Activated T-cell treated with anti-CD3 and anti-CD28 coated beads, Interleukin-2, amount 50 U/mL, for 1 hour (primary cell): Measurements from ENCODE around the gene ADO.

Experiments used
- DNase-seq: peaks from one replicate; pipeline ENCODE4 v3.0.0-alpha.2; 2020

ADO gene

DNA sequence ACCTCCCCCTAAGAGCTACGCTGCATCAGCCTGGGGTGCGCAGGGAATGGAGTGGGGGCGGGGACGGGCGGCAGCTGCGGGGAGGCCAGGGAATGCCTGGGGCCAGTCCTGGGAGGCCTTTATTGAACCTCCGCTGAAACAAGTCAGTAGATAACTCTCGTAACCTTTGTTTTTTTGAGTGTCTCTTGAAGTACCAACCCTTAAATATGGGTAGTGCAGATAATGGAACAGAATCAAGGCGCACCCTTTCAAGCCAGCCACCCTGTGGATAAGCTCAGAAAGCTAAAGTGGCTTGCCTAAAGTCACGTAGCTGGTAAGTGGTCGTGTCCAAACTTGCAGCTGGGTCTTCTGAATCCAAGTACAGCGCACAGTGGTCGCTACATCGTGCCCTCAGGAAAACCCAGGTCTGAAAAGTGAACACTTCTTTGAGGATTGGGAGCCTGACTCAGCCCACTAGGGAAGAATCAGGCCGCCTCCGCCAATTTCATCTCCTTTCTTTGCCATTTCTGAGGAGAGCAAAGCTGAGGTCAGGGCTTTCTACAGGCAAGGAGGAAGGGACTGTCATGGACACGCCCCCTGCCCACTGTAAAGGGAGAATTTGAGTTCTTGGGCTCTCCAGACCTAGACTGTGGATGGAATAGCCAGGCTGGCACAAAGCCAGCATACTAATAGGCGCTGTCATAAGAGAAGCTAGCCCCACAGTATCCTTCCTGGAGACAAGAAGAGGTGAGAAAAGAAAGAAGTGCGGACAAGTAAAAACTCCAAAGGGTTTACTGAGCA is 14.8 kb downstream of the ADO start:
- peak; percentile 22 for DNase-seq

- no peak for DNase-seq
Observed at GRCh38 chr10:62820586-62820985, 16.1 kb downstream of the ADO start.

DNA sequence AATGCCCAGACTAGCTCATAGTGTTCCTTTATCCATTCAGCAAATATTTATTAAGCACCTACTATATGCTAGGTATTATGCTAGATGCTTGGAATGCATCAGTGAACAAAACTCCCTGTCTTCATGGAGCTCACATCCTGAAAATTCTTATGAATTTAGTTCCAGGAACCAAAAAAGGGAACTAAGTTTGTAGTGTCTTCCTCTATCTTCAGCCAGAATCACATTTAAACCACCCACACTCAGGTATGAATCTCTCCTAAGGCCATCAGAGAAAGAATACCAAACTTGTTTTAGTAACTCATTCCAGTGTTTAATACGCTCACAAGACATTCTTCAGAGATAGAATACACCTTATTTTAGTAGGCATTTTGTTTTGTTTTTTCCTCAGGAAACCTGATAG is 21.8 kb downstream of the ADO start:
- no peak for DNase-seq

GRCh38 chr10:62829622-62830021 is 25.1 kb downstream of the ADO start:
- no peak for DNase-seq

DNA sequence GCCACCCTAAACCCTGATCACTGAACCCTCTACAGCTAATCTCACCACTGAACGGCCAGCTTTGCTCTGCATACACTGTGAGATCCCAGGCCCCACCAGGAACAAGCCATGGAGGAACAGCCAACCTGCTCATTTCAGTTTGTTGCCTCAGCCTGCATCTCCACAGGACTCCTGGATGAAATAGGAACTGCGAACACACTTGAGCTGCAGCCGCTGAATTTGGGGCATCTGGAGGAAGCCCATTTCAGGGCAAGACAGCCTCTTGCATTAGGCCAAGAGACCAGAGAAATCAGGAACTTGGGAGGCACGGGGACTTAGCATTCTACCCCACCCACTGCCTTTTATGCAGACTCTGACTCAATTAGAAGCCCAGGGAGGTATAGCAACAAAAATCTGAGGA is 26.2 kb downstream of the ADO start:
- DNase-seq, result no peak

GRCh38 chr10:62831346-62831745 is 26.8 kb downstream of the ADO start:
- DNase-seq, result no peak

DNA sequence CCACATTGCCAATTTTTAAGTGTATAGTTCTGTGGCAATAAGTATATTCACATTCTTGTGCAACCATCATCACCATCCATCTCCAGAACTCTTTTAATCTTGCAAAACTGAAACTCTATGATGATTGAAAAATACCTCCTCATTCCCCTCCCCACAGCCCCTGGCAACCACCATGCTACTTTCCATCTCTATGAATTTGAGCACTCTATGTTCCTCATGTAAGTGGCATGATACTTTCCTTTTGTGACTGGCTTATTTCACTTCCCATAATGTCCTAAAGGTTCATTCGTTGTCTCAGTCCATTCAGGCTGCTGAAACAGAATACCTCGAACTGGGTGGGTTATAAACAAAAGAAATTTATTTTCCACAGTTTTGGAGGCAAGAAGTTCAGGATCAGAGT is 35.1 kb downstream of the ADO start:
- DNase-seq, result no peak

DNA sequence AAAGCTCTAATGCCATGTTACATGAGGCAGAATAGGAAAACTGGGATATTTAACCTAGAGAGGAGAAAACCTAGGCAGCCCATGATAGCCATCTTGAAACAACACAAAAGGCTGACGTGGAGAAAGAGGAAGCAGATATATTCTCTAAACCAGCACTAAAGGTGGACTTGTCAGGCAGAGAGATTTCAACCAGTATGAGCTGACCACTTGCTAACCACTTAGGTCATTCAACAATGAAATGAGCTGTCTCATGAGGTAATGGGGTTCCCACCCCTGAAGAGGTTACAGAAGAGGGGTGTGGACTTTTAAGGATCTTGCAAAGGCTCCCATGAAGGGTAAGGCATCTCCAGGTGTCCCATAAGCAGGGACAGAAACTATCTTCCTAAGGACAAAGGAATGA is 38.5 kb downstream of the ADO start:
- DNase-seq, result no peak

DNA sequence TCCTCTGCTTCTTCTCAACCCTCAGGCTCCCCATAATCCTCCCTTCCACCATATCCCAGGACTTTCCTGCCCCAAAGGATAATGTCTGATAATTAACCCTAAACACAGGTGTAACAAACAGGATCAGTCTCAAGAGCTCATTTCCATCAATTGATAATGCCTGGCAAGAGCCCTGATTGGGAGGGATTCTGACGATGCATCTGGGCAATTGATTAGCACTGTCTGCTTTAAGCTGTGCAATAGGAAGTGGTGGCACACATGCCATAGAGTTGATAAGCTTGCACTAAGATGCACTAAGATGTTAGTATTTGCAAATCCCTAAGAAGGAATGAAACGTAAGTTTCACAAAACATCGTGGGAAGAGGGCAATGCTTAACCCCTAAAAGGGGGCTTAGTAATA is 39.1 kb downstream of the ADO start:
- no peak for DNase-seq

GRCh38 chr10:62844280-62845011 is 39.9 kb downstream of the ADO start:
- DNase-seq, result no peak

GRCh38 chr10:62847433-62847832 is 42.9 kb downstream of the ADO start:
- DNase-seq, result no peak

DNA sequence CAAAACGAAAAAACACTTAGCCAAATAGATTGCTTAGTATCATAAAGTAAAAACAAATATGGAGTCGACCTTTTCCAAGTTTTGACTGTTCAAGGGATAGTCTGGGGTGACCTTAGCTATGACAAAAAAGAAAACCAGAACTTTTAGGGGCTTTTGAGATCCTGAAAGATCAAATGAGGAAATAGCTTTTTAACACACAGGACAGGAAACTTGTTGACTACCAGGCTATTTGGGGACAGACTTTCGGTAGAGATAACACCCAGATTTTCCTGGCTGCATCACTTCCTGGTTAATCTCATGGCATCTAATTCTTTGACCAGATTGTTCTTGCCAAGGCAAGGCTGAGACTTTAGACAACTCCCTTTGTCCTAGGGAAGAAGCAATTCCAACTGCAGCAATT is 46.1 kb downstream of the ADO start:
- no peak for DNase-seq

- DNase-seq, result no peak
Observed at GRCh38 chr10:62851442-62851841, 46.9 kb downstream of the ADO start.

GRCh38 chr10:62852961-62853702 is 48.6 kb downstream of the ADO start:
- no peak for DNase-seq

GRCh38 chr10:62853710-62854109 is 49.2 kb downstream of the ADO start:
- no peak for DNase-seq

DNA sequence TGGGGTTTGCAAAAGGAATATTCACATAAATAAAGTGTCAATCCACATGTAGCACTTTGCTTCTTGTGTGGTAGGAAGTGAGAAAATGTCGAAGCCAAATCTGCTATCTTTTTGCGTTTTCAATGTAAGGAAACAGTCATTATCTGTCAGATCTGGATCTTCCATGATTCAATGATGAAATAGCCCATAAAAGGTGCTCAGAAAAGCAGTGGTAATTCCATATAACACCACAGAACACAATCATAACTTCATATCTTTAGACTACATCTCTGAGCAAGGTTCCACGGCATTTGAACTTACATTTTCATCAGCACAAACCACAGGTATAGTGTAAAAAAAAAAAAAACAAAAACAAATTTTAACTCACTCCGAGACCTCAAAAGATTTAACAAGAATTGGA is 51.5 kb downstream of the ADO start:
- DNase-seq, result no peak
